Measurements from ENCODE around the gene HSPD1. TPM values are rescaled to one million over a fixed set of nuclear protein-coding genes. Genes with fewer than 3 reads are reported as not detected.
"Not testable (repeated sequence)": the region's sequence is repeated elsewhere in the genome, so short reads cannot be mapped to it uniquely, and the experiment has no call there.

Gene HSPD1
- polyA plus RNA-seq, 5 donors = 373 to 490 (median 417) TPM

DNA sequence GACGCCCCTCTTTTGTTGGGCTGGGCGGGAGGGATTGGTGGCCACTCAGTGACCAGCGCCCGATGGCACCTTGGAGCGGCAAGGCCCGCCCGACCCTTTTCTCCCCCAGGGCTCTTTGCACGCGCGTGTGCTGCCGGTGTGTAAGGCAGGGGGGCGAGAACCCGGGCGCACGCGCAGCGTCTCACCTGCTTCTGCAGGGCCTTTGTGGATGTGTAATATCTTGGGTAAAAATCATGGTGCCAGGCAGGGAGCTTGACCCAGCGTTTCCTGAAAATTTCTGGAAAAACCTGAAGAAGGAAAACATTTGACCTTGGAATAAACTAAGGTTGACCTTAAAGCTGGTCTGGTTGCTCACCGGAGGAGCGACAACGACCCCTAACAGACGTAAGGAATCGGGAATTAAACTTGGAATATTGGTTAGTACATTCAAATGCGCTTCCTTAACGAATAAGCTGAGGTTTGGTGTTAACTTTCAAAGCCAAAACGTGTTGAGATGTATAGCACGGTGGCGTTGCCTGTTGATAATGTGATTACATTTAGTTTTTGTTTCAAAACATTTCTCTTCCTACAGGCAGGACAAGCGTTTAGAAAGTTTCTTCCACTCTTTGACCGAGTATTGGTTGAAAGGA lies 977 bp upstream of the HSPD1 start:
- DNase-seq = no peak

DNA sequence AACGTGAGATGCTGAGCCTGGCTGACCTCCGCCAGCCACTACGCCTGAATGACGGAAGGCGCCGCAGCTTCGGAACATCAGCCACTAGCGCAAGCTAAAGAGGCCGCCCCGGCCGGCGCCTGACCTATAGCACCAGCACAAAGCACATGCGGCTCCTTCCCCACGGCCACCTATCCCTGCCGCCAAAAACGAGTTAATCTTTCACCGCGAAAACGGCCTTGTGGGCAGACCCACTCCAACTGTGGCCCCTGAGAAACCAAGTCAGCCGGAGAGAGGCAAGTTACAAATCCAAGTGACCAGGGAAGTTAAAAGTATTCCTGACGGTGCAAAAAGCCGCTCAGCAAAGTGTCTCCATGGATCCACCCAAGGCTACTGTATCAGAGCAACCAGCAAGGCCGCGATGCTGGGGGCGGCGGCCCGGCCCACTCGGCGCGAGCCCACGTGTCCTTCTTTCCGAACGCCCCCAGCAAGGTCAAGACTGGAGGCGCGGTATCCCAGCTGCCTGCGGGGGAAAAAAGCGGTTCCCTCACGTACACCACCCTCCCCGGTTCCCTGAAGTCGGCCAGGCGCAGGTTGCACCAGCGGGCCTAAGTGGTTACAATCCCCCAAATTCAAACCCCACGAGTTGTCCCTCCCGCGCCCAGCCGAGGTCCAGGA lies 575 bp downstream of the HSPD1 start:
- peak; percentile 49 to 53 for DNase-seq

DNA sequence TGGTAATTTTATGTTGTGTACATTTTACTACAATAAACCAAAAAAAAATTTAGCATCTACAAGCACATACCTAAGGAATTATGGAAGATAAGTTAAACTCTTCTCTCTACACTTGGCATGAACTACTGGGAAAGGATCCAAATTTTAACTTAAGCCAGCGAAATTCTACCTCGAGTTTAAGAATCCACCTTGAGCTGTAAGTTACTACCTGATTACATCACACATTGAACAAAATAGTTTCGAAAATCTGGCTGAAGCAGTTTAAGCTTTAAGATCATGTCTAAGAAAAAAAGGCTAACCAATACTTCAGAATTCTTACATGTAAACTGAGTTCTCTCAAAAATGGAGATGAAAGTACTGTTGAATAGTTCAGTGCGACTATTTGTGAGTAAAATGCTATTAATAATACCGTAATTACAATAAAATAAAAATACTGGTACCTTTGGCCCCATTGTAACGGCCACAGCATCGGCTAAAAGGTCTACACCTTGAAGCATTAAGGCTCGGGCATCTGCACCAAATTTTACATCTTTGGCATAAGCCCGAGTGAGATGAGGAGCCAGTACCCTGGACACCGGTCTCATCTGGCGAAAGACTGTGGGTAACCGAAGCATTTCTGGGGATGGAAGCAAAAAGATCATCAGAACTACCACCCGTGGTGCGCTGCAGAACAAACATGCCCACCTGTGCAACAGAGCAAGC lies 1.3 kb downstream of the HSPD1 start:
- no peak for DNase-seq

DNA sequence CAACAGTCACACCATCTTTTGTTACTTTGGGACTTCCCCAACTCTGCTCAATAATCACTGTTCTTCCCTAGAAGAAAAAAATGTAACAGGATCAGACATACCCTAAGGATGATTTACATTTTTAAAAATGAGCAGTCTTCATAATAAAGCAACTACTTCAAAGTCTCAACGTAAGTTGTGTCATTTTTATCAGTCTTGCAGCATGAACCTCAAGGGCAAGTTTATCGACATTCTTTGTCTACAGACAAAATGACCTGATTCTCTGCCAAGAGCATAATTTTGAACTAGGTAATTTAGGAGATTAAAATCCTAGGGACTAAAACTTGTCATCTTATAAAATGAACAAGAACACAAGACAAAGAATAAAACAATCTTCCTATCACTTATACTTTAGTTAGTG lies 2.3 kb downstream of the HSPD1 start:
- DNase-seq = no peak

DNA sequence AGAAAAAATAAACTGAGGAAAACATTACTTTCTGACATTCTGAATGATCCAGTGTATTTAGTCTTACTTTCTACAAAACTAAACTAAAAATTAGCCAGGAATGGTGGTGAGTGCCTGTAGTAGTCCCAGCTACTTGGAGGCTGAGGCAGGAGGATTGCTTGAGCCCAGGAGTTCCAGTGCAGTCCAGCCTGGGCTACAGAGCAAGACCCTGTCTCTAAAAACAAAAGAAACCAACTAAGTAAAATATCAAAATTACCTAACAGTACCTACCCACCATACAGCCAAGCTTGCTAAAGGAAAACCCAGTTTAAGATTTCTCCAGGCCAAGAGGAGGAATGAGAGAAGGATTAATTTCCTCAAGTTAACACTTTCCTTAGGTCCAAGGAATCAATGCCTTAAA lies 2.9 kb downstream of the HSPD1 start:
- DNase-seq = no peak

DNA sequence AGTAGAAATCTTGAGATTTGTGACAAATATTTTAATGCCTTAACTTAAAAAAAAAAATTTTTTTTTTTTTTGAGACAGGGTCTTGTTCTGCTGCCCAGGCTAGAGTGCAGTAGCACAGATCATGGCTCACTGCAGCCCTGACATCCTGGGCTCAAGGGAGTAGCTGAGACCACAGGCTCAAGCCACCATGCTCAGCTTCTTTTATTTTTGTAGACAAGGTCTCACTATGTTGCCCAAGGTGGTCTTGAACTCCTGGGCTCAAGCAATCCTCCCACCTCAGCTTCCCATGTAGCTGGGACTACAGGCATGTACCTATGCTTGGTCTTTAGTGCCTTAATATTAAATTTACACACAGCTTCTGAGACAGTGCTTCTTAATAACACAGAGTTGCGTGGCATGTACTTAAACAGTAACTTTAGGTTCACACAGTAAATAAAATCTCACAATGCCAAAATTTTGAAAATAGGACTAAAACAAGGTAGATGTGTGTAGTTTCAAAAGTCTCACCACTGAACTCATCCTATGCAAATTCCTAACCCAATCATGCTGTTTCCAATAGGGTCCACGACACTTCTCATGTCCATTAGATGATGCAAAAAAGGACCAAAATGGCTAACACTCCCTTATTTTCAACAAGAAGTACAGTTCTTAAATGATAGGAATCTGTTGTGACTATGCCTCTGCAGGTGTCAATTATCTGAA lies 4.1 kb downstream of the HSPD1 start:
- no peak for DNase-seq

DNA sequence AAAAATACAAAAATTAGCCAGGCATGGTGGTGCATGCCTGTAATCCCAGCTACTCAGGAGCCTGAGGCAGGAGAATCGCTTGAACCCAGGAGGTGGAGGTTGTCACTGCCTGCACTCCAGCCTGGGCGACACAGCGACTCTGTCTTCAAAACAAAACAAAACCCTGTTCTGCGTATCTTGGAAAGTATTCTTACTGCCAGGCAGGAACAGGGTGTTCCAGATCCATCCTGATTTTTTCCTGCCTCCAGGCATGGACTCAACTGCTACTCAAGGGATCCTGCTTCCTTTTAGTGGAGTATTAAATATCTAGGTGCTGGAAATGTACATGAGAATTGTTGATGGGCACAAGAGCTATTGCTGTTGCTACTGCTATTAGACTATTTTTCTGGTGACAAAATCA lies 12.3 kb downstream of the HSPD1 start:
- DNase-seq = no peak

DNA sequence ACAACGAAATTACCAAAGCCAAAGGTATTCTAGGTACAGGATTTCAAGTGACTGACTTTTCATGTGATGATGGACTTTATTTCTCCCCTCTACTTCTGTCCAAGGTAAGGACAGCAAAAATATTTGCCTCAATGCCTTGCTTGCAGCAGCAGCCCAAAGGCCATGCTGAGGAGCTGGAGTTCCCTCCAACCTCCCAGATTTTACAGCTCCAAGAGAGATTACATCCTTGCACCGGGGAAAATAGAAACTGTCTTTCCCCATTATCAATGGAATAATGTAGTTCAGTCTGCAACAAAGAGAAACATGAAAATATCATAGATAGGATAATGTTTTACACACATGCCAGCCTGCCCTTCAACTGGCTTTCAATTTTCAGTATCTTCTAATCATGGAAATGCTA lies 13.5 kb downstream of the HSPD1 start:
- no peak for DNase-seq

DNA sequence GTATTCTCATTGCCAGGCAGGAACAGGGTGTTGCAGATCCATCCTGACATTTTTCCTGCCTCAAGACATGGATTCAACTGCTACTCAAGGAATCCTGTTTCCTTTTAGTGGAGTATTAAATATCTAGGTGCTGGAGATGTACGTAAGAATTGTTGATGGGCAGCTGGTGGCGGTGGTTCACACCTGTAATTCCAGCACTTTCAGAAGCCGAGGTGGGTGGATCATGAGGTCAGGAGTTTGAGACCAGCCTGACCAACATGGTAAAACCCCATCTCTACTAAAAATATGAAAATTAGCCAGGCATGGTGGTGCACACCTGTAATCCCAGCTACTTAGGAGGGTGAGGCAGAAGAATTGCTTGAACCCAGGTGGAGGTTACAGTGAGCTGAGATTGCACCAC lies 15.4 kb downstream of the HSPD1 start:
- DNase-seq = not testable (repeated sequence)

DNA sequence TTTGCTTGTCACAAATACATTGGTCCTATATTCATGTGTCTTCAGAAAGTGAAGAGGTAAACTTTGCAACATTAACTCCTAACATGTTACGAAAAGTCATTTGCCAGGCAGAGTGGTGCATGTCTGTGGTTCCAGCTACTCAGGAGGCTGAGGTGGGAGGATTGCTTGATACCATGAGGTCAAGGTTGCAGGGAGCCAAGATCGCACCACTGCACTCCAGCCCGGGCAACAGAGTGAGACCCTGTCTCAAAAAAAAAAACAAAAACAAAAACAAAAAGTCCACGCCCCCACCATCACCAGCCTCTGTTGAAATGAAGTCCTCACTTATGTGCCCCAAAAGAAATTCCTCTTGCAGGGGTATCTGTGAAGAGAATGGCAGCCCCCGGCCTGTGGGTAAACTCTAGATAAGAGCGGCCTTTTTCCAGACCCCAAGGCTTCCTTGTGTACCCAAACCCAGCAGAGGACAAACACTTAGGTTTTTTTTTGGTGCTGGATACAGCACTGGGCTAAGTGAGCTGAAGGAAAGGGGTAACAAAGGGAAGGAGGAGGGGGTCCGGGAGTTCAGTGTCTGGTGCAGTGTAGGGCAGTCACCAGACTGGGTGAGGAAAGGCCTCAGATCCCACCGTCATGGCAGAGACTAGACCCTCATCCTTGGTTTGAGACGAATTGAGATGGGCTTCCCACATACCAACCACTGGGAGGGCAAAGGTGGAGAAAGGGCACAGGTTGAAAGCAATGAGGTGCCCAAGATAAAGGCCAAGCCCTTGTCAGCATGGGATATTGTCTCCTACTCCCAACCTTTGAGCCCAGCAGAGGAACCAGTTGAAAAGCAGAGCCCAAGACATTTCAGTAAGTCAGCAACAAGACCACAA lies 19.2 kb downstream of the HSPD1 start:
- no peak for DNase-seq

DNA sequence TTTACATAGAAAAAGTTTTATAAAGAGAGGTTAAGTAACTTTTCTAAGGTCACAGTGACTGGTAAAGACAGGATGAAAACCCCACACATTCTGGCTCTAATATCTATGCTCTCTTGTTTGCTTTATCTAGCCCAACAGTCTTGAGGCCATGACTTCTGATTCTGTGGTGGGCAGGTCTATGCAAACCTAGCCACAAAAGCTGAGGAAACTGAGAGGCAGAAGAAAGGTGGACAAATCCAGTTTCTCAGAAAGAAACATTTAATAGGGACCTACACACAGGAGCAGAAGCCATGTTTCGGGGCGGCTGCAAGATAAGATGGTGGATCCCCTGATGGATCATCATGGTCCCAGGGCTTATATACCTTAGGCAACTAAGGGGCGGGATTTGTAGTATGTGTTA lies 21.8 kb downstream of the HSPD1 start:
- no peak for DNase-seq

DNA sequence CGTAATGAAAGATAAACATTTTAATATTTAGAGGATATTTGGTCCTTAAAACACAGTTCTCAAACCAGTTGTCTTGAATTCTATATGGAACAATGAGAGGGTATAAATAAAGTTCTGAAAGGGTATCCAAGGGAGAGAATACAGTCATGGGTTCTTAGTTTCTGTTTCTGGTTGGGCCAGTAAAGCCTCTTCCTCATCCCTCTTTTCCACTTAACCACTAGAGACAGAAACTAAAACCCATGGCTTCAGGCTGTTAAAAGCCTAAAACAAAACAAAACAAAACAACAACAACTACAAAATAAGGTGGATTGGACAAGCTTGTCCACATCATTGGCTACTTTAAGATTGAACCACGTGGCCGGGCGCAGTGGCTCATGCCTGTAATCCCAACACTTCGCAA lies 27.5 kb downstream of the HSPD1 start:
- no peak for DNase-seq

DNA sequence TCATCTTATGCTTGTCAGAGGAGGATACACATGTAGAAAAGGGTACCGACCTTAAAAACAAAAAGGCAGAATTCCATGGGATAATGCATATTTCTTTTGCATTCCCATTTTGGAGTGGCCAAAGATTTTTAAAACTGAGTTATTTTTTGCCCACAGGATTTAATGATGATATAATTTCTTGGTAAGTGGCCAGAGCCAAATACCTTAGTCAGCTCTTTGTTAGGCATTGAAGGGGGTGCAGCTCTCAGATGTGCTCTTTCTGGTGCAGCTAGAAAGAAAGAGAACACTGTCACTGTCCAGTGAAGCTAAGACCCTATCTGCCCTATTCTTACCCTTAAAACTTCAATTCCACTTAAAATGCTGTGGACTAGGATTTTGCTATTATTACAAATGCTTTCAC lies 35.5 kb downstream of the HSPD1 start:
- peak in 1 of 2 donors; percentile 21 for DNase-seq

DNA sequence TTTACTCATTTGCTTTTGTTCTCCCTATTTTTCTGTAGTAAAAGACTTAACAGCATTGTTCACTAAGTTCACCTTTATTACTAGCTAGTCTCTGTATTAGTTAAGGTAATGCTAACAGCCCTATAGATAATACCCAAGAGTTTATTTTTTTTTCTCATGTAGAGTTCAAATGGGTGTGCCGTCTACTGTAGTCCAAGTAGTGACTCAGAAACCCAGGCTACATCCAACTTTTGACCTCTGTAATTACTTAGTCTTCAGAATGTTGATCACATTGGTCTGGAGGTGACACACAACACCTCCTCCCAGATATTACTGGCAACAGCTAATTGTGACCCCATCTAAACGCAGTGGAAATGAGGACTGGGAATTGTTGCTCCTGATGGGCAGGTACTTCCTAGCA lies 38.6 kb downstream of the HSPD1 start:
- DNase-seq = no peak

DNA sequence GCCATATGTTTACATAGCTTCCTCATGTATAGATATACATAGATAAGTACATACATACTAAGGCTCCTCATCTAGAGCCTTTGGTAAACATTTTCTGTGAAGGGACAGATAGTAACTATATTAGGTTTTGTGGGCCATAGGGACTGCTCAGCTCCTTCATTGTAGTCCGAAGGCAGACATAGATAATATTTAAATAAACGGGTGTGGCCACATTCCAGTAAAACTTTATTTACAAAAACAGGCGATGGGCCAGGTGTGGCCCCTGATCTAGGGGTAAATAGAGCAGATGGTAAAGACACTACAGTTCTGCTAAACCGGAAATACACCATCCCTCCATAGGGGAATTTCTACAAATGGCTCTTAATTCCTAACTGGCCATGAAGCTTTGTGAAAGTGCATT lies 39.0 kb downstream of the HSPD1 start:
- DNase-seq = no peak

DNA sequence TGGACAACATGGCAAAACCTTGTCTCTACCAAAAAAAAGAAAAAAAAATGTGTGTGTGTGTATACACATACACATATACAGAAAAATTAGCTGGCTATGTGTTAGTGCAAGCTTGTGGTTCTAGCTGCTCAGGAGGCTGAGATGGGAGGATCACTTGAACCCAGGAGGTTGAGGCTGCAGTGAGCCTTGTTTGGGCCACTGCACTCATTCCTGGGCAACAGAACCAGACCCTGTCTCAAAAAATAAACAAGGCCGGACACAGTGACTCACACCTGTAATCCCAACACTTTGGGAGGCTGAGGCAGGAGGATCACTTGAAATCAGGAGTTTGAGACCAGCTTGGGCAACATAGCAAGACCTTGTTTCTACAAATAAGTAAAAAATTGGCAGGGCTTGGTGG lies 44.2 kb downstream of the HSPD1 start:
- no peak for DNase-seq

DNA sequence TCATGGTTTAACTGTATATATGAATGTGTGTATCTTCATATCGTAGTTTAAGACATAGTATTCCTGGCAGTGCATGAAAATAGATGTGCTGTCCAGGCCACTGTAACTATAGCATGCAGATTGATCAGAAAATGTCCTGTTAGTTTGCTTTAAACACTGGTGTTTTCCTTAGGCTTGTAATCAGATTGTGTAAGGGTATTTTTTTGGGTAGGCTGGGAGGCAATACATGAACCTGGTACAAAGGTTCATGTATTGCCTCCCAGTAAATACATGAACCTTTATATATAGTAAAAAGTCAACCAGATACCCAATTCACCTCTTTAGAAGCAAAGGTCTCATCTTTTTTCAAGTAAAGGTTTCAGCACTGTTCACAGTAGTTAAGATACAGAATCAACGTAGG lies 44.7 kb downstream of the HSPD1 start:
- DNase-seq = no peak

DNA sequence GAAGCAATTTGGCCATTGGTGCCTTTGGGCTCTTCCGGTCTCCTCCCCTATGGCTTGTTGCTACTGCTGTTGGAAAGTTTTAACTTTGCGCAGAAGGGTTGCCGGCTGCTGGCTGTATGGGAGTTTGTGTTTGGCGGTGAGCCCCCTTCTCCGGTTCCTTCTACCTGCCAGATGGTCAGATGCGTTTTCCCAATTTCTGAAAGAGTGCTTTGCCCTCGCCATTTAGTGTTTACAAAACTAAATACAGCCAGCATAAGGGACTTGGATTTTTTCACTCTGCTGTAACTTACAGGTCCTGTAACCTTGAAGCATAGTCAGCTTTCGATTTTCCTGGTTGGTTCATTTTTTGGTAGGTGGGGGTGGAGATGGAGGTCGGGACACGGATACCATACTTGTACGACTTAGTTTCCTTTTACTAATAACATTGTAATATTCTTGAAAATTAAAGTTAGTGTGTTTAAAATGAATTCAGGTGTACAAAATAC lies 45.7 kb downstream of the HSPD1 start:
- no peak for DNase-seq

DNA sequence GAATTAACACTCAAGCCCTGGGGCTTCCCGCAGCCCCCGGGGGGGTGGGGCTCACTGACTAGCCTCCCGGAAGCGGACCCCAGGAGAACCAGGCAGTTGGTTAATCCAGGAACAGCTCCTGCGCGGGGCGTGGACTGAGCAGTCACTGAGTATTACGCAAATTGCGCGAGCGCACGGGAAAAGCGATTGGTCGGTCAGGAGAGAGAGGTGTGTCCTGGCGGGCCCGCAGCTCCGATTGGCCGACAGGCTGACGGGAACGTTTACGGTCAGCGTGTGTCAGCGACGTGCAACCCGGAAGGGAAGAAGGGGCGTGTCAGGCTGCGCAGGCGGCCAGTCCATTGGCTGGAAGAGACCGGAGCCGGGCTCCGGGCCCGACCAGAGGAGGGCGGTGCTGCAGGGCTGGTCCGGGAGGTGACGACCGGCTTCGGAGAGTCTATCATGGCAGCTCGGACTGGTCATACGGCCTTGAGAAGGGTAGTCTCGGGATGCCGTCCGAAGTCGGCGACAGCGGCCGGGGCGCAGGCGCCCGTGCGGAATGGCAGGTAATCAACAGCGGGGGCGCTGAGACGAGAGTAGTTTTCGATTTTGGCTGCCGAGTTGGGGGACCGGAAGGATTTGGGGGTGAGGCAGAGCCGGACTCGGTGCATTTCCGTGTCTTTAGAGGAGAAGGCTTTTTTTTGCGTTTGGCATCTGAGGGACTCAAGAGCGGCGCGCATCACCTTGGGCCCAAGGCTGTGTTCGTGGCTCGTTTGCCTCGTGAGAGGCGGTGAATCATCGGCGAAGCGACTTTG lies 46.3 kb downstream of the HSPD1 start, which contains the start of gene COQ10B:
COQ10B (plus strand) TSS at position 430 of the 791 bp plus-strand sequence; CDS start at position 439, 9 bp downstream.
- DNase-seq = peak; percentile 99 to 100

DNA sequence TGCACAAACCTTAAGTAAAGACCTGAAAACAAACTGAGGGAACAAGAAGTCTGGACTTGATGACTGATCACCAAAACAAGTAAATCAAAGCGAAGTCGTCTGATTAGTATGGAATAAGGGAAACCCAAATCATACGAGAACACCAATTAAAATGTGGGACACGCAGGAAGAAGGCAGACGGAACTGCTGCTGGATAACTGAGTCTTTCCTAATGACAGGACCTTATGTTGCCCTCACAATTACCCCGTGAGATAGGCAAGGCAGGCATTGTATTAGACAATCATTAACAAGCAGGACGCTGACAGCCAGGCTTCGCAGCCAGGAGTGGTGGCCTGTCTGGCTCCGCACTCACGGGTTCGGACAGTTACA lies 46.9 kb downstream of the HSPD1 start:
- DNase-seq = no peak

DNA sequence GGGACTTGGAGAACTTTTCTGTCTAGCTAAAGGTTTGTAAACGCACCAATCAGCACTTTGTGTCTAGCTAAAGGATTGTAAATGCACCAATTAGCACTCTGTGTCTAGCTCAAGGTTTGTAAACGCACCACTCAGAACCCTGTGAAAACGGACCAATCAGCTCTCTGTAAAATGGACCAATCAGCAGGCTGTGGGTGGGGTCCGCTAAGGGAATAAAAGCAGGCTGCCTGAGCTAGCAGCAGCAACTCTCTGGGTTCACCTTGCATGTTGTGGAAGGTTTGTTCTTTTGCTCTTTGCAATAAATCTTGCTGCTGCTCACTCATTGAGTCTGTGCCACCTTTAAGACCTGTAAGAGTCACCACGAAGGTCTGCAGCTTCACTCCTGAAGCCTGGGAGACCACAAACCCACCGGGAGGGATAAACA lies 48.7 kb downstream of the HSPD1 start:
- DNase-seq = not testable (repeated sequence)

Data from right lung (tissue), 5 donors.